DMS153 treated with DMSO at 0.1 percent for 48 hours (cell line): ENCODE data around the gene PDPK1.
"Not testable (repeated sequence)": the region's sequence is repeated elsewhere in the genome, so short reads cannot be mapped to it uniquely, and the experiment has no call there.

ENCODE experiments used
- DNase-seq: peaks from one replicate; lab custom pipeline; 2025; ENCODE audit not compliant: unreplicated experiment; lab: John Stamatoyannopoulos, UW

Gene PDPK1

DNA sequence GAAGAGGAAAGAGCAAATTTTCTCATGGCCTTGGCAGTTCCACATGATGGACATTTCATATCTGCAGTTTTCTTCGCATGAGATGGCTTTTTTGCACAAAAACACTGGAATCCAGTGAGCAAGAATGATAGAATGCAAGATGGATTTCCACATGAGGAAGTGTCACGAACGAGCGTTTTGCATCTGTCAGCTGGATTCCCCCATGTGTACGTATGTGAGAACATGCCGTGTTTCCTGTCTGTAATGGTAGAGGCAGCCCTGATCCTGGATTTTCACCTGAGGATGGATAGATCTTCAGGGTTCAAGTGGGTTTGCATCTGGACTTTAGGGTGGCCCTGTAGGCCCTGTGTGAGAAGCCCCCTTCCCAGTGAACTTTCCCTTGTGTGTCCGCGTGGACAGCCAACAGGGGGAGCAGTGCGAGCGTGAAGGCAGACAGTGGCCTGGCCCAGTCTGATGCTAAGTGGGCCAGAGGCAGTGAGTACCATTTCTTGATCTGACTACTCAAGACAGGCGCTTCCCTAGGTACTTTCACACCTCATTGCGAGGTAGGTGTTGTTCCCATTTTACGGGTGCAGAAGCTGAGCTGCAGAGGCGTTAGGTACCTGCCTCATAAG is 2.1 kb downstream of the PDPK1 start:
- DNase-seq: not testable (repeated sequence)

DNA sequence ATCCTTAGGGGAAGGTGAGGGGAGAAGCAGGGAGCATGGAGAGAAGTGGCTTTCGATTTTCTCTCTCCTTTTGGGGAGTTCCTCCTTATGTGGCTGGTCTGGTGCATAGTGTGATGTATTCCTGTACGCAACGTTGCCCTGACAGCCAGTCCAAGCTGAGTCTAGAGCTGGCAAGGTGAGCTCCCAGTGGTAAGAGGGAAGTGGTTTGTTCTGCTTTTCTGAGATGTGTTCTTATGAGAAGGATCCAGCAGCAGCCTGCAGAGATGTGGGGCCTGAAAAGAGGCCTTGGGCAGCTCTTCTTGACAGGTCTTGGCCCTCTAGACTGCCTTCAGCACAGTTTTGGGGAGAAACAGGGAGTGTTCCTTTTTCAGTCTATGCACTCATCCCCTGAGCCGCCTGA is 3.1 kb downstream of the PDPK1 start:
- DNase-seq: not testable (repeated sequence)

- not testable (repeated sequence) for DNase-seq
Observed at GRCh38 chr16:2541409-2541808, 3.6 kb downstream of the PDPK1 start.

DNA sequence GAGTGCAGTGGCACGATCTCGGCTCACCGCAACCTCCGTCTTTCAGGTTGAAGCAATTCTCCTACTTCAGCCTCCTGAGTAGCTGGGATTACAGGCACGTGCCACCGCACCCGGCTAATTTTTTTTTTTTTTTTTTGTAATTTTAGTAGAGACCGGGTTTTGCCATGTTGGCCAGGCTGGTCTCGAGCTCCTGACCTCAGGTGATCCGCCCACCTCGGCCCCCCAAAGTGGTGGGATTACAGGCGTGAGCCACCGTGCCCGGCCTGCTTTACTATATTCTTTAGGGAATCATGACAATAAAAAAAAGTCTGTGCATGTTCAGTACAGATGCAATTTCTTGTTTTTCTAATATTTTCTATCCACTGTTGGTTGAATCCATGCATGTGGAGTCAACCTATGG is 6.0 kb downstream of the PDPK1 start:
- not testable (repeated sequence) for DNase-seq

DNA sequence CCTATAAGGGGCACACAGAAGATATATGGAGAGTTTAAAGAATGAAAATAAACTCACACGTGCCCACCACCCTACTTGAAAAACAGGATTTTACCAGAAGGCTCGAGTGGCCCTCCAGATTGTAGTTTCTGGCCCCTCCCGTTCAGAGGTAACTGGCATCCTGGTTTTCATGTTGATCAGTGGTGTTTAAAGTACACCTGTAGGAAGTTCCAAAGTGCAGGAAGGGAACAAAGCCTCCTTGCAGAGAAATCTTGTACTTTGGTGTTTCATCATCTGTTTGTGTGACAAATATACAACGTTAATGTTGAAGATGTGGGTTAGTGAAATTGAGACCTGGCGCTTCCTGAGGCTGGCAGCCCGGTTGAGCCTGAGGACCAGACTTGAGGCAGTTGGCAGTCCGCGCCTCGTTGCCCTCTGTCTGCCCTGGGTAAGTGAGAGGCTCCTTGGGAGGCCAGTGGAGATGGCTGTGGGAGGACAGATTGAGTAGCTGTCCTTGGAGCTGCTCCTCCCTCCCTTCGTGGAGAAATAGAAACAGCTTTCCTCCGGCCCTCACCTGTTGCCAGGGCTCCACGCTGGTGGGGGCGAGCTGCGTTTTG is 12.6 kb downstream of the PDPK1 start:
- not testable (repeated sequence) for DNase-seq

- DNase-seq: not testable (repeated sequence)
Observed at GRCh38 chr16:2551420-2551889, 13.6 kb downstream of the PDPK1 start.

GRCh38 chr16:2554709-2555425 is 17.0 kb downstream of the PDPK1 start:
- not testable (repeated sequence) for DNase-seq

GRCh38 chr16:2557150-2557549 is 19.3 kb downstream of the PDPK1 start:
- DNase-seq: not testable (repeated sequence)

DNA sequence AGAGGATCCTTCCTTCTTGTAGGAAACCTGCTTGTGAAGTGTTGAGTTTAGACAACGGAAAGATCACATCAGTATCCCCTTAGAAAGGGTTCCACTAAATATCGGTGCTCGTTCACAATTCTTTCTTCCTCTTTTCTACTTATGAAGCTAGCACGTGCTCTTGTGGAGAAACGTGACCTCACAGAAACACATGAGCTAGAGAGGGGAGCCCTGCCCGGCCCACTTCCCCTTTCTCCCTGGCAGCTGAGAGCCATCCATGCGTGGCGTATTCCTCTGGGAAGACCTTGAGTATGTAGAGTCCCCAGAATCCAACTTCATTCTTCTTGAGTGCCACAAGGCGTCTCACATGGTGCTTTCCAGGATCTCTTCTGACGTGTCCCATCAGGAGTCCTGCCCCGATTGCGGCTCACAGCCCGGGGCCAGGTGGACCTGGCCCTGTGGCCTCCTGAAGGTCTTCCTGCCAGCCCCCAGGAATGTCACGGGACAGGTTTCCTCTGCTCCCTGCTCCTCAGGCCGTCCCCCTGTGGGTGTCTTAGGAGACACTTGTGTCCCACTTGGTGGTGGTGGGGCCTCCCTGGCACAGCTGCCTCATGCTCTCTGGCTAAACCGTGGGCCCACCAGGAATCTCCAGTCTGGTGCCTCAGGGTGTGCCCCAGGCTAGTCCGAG is 22.4 kb downstream of the PDPK1 start:
- not testable (repeated sequence) for DNase-seq

DNA sequence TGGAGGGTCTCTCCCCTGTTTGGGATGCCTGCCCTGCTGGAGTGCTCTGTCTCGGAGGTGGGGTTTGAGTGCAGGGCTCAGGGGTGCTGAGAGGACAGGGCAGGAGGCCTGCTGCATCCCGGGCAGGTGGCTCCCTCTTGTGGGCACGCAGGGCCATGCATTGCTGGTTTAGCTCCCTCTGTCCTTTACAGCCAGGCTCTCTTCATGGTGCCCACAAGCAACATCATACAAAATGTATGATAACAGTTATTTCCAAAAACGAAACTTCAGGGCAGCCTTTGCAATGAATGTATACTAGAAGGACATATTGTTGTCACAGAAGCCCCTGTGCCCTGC is 22.9 kb downstream of the PDPK1 start:
- DNase-seq: not testable (repeated sequence)

DNA sequence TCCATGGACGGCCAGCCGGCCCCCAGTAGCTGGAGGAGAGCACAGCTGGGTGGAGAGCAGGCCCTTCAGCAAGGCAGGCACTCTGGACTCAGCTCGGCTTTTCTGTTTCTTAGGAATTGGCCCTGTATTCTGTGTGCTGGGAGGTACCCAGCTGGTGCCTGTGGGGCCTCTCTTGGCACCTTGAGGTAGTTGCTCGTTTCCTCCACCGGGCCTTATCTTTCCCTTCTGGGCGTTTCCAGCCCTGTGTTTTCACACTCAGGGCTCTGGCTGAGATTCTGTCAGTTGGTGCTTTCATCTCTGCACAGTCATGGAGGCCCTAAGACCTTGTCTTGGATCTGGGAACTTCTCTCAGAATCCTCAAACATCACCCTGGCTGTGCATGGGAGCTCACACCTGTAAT is 29.7 kb downstream of the PDPK1 start:
- DNase-seq: not testable (repeated sequence)

DNA sequence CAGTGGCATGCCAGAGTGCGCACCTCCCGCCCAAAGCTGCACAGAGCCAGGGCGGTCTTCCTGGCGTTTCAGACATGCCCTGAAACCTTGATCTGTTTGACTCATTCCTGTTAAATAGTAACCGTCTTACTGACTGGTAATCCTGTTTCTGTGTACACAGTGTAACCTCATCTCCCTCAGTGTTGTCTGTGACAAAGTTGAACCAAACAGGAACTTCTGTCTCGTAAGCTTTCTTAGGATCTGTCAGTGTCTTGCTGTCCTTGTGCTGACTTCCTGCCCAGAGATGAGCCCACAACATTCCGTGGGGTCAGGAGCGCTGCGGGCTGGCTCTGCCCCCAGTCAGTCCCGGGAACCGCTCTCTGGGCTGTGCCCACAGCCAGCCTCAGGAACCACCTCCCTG is 30.8 kb downstream of the PDPK1 start:
- DNase-seq: not testable (repeated sequence)

GRCh38 chr16:2572704-2573103 is 34.9 kb downstream of the PDPK1 start:
- not testable (repeated sequence) for DNase-seq

GRCh38 chr16:2575839-2576238 is 38.0 kb downstream of the PDPK1 start:
- DNase-seq: not testable (repeated sequence)

DNA sequence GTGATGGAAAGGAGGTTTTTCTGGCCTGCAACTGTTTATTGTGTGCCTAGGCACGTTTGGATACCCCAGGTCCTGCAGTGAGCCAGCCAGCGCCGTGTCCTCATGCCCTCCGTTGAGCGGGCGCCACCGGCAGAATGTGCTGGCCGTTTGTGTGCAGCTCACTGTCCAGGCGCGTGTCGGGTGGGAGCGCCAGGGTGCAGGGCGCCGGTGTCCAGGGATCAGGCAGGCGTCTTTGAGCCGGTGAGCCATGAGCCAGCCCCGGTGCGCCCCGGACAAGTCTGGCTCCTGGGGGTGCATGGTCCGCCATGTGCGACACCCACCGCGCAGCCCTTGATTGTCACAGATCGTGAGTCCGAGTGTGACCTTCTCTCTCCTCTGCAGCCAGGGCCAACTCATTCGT is 39.2 kb downstream of the PDPK1 start:
- not testable (repeated sequence) for DNase-seq

- DNase-seq: not testable (repeated sequence)
Observed at GRCh38 chr16:2578905-2579304, 41.1 kb downstream of the PDPK1 start.

- DNase-seq: not testable (repeated sequence)
Observed at GRCh38 chr16:2580143-2580542, 42.3 kb downstream of the PDPK1 start.

DNA sequence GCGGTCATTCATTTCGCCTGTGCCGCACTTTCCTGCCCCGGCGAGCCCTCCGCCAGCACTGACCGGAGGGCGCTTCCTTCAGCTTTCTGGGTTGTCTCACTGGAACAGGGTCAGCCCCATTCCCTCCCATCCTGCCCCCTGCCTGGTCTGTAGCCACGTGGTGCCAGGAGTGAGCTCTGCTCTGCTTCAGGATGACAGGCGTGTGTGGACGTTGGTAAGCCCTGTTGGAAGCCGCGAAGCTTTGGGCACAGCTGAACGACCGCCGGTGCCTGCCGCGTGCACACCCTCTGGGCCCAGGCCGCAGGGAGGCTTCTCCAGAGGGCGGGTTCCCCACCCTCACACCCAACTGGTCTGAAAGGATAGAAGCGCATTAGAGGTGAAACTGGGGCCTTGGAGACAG is 43.0 kb downstream of the PDPK1 start:
- DNase-seq: not testable (repeated sequence)

DNA sequence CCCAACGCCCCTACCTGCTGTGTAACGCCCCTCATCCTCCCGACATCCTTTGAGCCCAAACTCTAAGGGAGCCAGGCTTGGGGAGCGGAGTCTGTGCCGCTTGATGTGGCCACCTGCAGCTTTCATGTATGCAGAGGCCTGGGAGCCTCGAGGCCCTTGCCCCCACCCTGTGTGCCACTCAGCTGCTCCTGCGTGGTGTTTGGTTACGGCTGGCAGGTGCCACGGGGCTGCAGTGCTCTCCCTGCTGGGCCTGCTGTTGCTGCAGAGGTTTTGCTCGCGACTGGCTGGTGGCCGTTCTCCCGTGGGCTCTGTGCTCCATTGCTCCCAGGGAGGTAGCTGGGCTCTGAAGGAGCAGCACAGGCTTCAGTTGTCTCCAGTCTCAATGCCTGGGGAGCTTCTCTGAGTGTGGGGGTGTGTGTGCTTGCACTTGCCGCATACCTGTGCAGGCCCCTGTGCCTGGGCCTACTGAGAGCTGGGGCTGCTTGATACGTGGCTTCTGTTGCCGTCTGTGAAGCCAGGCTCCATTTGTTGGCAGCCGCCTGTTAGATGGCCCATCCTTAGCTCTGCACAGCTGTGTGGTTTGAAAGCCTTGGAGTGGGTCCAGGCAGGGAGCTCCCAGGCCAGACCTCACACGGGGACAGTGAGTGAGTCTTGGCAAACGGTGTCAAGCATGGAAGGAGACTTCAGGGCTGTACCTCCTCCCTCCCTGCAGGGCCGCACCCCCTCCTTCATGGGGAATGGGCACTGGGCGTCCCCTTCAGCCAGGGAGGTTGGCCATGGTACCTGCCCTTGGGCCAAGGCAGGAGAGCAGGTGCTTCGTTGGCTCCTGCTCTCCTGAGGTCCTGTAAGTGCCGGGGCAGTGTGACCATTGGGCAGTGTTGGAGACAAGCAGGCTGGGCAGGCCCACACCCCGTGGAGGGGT is 47.2 kb downstream of the PDPK1 start:
- no peak for DNase-seq

GRCh38 chr16:2585651-2586081 is 47.8 kb downstream of the PDPK1 start:
- no peak for DNase-seq

DNA sequence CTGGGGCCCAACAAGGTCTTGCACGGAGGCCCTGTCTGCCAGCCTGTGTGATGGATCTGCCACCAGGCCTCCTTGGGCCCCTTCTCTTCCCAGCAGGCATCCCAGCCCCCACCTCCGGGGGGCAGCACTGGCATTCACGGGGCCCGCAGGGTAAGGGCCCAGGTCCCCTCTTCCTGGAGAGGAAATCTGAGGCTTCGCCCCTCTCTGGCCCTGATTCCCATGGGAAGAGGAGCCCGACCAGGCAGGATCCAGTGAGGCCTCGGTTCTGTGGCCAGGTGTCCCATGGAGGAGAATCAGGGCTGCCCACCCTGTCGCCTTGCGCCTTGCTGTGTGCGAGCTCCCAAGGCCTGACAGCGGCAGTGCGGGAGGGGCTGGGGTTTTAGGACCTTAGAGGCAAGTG is 48.4 kb downstream of the PDPK1 start:
- DNase-seq: no peak
